Activated B cell treated with CpG ODN at 0.5 μM for 24 hours (primary cell): ENCODE measurements around the gene SCGB1D4. TPM values are rescaled to one million over a fixed set of nuclear protein-coding genes. Genes with fewer than 3 reads are reported as not detected.

Source experiments
- ATAC-seq: fragments of 200-7000 bp; cut with Tn5 transposase; one replicate; pipeline ENCODE4 v1.10.0; 2021; ENCODE audit warnings: low read depth, mild to moderate bottlenecking, moderate library complexity
- CTCF ChIA-PET: fragments of 350-600 bp; sonication (Branson Sonifier 250); formaldehyde crosslinking; loops from one replicate; lab custom pipeline; 2021; ENCODE audit warnings: antibody characterized with exemption; lab: Charles Lee
- POLR2A ChIA-PET: fragments of 350-600 bp; sonication (Branson Sonifier 250); formaldehyde crosslinking; loops from one replicate; lab custom pipeline; 2021; ENCODE audit warnings: antibody characterized with exemption; lab: Charles Lee
- DNase-seq: peaks from one replicate; pipeline ENCODE4 v3.0.0; 2022
- H3K27ac Mint-ChIP-seq: one replicate; pipeline ENCODE4 v1.8.0; 2020; ENCODE audit warnings: mixed read lengths
- H3K27me3 Mint-ChIP-seq: one replicate; pipeline ENCODE4 v1.8.0; 2021; ENCODE audit warnings: mixed read lengths
- H3K36me3 Mint-ChIP-seq: one replicate; pipeline ENCODE4 v1.8.0; 2021; ENCODE audit warnings: low read depth, mixed read lengths
- H3K4me1 Mint-ChIP-seq: one replicate; pipeline ENCODE4 v1.8.0; 2021; ENCODE audit warnings: mixed read lengths
- H3K4me3 Mint-ChIP-seq: one replicate; pipeline ENCODE4 v1.8.0; 2020; ENCODE audit warnings: mild to moderate bottlenecking, mixed read lengths
- H3K9me3 Mint-ChIP-seq: one replicate; pipeline ENCODE4 v1.8.0; 2020; ENCODE audit warnings: mixed read lengths
- CTCF ChIP-seq: fragments of 200-600 bp; IDR thresholded peaks from one replicate; pipeline ENCODE4 v1.8.0; 2022; ENCODE audit warnings: antibody characterized with exemption, mild to moderate bottlenecking
- intact Hi-C: fragments of 100-400 bp; cut with micrococcal nuclease; formaldehyde crosslinking; loops from one replicate; pipeline ENCODE4 v1.15.1; 2024
- total RNA-seq: library from RNA; stranded (reverse); gene quantifications from 2 replicates; pipeline ENCODE4 v1.2.3, GENCODE V29; 2022

Gene SCGB1D4
- total RNA-seq, 1 donor from 2014 or later = not detected

GRCh38 chr11:62264004-62264403, 34.9 kb downstream of the SCGB1D4 start:
- CTCF ChIA-PET = no interaction called here
- no peaks in the 10 kb centered on the region for H3K4me1 Mint-ChIP-seq

GRCh38 chr11:62260261-62260953, 38.5 kb downstream of the SCGB1D4 start:
- ATAC-seq (no peak), DNase-seq (no peak)
- H3K4me1 Mint-ChIP-seq = no peaks in the 10 kb centered on the region
- TF ChIP-seq CTCF = no peak
- ChIA-PET POLR2A (no interaction called here), CTCF (no interaction called here)
- H3K27ac Mint-ChIP-seq = no peak overlapping the region
- H3K4me3 Mint-ChIP-seq = no peak overlapping the region
- H3K27me3 Mint-ChIP-seq = peaks cover 34% of the 10 kb centered on the region
- no peaks in the 10 kb centered on the region for H3K36me3 Mint-ChIP-seq
- intact Hi-C loops = no loop called here
- H3K9me3 Mint-ChIP-seq = peaks cover 5% of the 10 kb centered on the region

More at GRCh38 chr11:62264004-62264403, 34.9 kb downstream of the SCGB1D4 start:
- ATAC-seq (no peak), DNase-seq (no peak)
- Mint-ChIP-seq H3K27me3 (peaks cover 15% of the 10 kb centered on the region), H3K36me3 (no peaks in the 10 kb centered on the region), H3K4me3 (no peak overlapping the region), H3K27ac (no peak overlapping the region), H3K9me3 (no peaks in the 10 kb centered on the region)
- no peak for TF ChIP-seq CTCF
- intact Hi-C loops = no loop called here
- POLR2A ChIA-PET = no interaction called here

GRCh38 chr11:62256281-62256680, 42.6 kb downstream of the SCGB1D4 start:
- DNase-seq = no peak
- H3K9me3 Mint-ChIP-seq = peaks cover 25% of the 10 kb centered on the region
- no peak overlapping the region for H3K4me3 Mint-ChIP-seq
- H3K36me3 Mint-ChIP-seq = peaks cover 4% of the 10 kb centered on the region
- ATAC-seq = no peak
- ChIA-PET CTCF (no interaction called here), POLR2A (interaction anchor here (0.5 kb wide), 1 partner anchor 926 kb away, joined by 3 read pairs; no protein-coding TSS in a partner anchor)
- intact Hi-C loops = no loop called here
- H3K27me3 Mint-ChIP-seq = peaks cover 28% of the 10 kb centered on the region
- no peak overlapping the region for H3K27ac Mint-ChIP-seq
- no peaks in the 10 kb centered on the region for H3K4me1 Mint-ChIP-seq
- no peak for TF ChIP-seq CTCF

- H3K9me3 Mint-ChIP-seq = peaks cover 44% of the 10 kb centered on the region
- no peak overlapping the region for H3K4me3 Mint-ChIP-seq
- no peak for DNase-seq
- no peak for TF ChIP-seq CTCF
- peaks cover 26% of the 10 kb centered on the region for H3K27me3 Mint-ChIP-seq
- no peak for ATAC-seq
- ChIA-PET CTCF (no interaction called here), POLR2A (no interaction called here)
- H3K27ac Mint-ChIP-seq = no peak overlapping the region
- H3K36me3 Mint-ChIP-seq = peaks cover 8% of the 10 kb centered on the region
- no peaks in the 10 kb centered on the region for H3K4me1 Mint-ChIP-seq
- intact Hi-C loops = no loop called here
These were observed 44.8 kb downstream of the SCGB1D4 start for GRCh38 chr11:62253999-62254542.

- H3K4me3 Mint-ChIP-seq = no peak overlapping the region
- TF ChIP-seq CTCF = no peak
- no peak for DNase-seq
- H3K36me3 Mint-ChIP-seq = peaks cover 8% of the 10 kb centered on the region
- CTCF ChIA-PET = no interaction called here
- intact Hi-C loops = no loop called here
- peaks cover 44% of the 10 kb centered on the region for H3K9me3 Mint-ChIP-seq
- POLR2A ChIA-PET = no interaction called here
- no peaks in the 10 kb centered on the region for H3K4me1 Mint-ChIP-seq
- no peak for ATAC-seq
- H3K27me3 Mint-ChIP-seq = peaks cover 20% of the 10 kb centered on the region
- H3K27ac Mint-ChIP-seq = no peak overlapping the region
These were observed 47.2 kb downstream of the SCGB1D4 start for GRCh38 chr11:62251698-62252097.

Other genes starting within 250 kb of the SCGB1D4 start
- gene INCENP, start 175.1 kb downstream of the SCGB1D4 start, total RNA-seq = 29.0 and 34.8 TPM in 2 replicates
- gene SCGB1D1, start 108.9 kb downstream of the SCGB1D4 start, total RNA-seq = not detected in 2 replicates
- not detected in 2 replicates for gene SCGB2A1, start 90.4 kb downstream of the SCGB1D4 start, total RNA-seq
- gene SCGB1D2, start 56.8 kb downstream of the SCGB1D4 start, total RNA-seq = not detected in 2 replicates
- not detected in 2 replicates for gene SCGB2A2, start 28.9 kb downstream of the SCGB1D4 start, total RNA-seq
- 0.98 and 1.3 TPM in 2 replicates for gene ASRGL1, start 38.4 kb upstream of the SCGB1D4 start, total RNA-seq
- not detected in 2 replicates for gene SCGB1A1, start 120.0 kb upstream of the SCGB1D4 start, total RNA-seq
- gene AHNAK, start 247.7 kb upstream of the SCGB1D4 start, total RNA-seq = 246 and 248 TPM in 2 replicates